ENCODE data around the gene REEP3. TPM values are rescaled to one million over a fixed set of nuclear protein-coding genes. Genes with fewer than 3 reads are reported as not detected.

Gene REEP3
- total RNA-seq, 4 donors from 2014 or later: 45.9 to 67.4 (median 63.3) TPM

GRCh38 chr10:63506554-63506953 is 14.6 kb upstream of the REEP3 start:
- Histone ChIP-seq H3K27ac (no peak overlapping the region), H3K4me1 (peaks cover 0 to 47% (median 13%) of the 10 kb centered on the region in 4 donors), H3K36me3 (no peaks in the 10 kb centered on the region), H3K4me3 (no peak overlapping the region), H3K27me3 (no peaks in the 10 kb centered on the region), H3K9me3 (peaks cover 0 to 4% (median 0%) of the 10 kb centered on the region in 4 donors)
- TF ChIP-seq EP300 (IDR thresholded peaks at IDR 0.05): no peak
- TF ChIP-seq CTCF (IDR thresholded peaks at IDR 0.05): no peak
- TF ChIP-seq POLR2A (IDR thresholded peaks at IDR 0.05): no peak
- WGBS, 2 donors: 37 to 40% methylated on average over 1 of the region's 1 CpG
- no peak for DNase-seq (ENCODE audit: low spot score in 2 of 2)

DNA sequence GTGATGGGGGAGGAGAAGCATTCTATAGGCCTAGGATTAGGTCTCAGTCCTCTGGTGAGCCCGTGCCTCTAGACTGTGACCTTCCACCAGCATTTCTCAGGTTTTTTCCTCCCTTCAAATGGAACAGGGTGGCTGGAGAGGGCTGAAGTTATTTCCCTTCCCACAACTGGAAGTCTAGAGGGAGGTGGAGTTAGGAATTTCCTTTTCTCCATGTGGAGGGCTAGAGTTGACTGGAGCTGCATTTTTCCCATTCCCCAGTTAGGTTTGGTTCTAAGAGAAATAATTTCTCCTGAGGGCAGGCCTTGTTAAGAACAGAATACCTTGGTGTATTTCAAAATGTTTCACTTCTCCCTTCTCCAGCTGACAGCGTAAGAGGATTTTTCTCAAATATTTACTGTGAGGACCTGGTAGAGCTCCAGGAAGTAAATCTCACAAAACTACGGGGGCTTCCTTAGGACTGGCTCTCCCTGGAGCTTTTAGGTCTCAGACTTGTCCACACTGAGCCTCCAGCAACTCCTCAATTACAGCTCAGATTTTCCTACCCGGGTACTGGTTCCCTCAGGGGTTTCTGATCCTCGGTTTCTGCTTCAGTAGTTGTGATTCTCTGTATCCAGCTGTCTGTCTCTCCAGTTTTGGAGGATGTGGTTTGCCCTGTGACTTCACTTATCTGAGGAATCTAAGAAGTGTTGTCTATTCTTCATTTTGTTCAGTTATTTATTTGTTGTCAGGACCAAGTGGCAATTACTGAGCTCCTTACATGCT is 6.0 kb upstream of the REEP3 start:
- 27 to 28% methylated on average over 5 of the region's 5 CpGs for WGBS, 2 donors

DNA sequence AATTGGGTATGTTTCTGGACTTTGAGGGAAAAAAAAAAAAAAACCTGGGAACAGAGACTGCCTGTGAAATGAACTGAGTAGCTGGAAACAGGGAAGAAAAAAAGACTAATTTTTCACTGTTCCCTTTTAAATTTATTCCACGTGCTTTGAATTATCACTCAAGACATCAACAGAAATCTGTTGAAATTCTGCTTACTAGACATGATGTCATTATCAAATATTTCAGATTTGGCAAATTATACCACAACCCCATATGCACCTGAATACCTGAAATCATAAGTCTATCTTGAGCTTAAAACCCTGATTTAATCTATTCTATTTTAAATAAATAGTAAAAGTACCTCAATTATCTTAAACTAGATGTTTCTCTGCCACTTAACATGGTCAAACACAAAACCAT is 5.0 kb upstream of the REEP3 start:
- no peak for TF ChIP-seq POLR2A (IDR thresholded peaks at IDR 0.05)
- no peak for TF ChIP-seq CTCF (IDR thresholded peaks at IDR 0.05)
- TF ChIP-seq EP300 (IDR thresholded peaks at IDR 0.05): no peak
- Histone ChIP-seq H3K27me3 (no peaks in the 10 kb centered on the region), H3K36me3 (peaks cover 0 to 9% (median 0%) of the 10 kb centered on the region in 3 donors), H3K4me1 (peaks cover 0 to 46% (median 14%) of the 10 kb centered on the region in 4 donors), H3K9me3 (peaks cover 0 to 17% (median 0%) of the 10 kb centered on the region in 4 donors), H3K27ac (peak overlapping the region in 2 of 4 donors; percentile 85 to 89), H3K4me3 (no peak overlapping the region)
- no peak for DNase-seq (ENCODE audit: low spot score in 2 of 2)
- WGBS, 2 donors: 46 to 53% methylated on average over 1 of the region's 1 CpG

More for the DNA sequence above, 6.0 kb upstream of the REEP3 start:
- H3K4me3 ChIP-seq: no peak overlapping the region
- peak overlapping the region; percentile 14 to 89 (median 73) for H3K27ac ChIP-seq
- no peak for DNase-seq (ENCODE audit: low spot score in 2 of 2)
- peaks cover 0 to 9% (median 0%) of the 10 kb centered on the region in 3 donors for H3K36me3 ChIP-seq
- no peaks in the 10 kb centered on the region for H3K27me3 ChIP-seq
- TF ChIP-seq CTCF (IDR thresholded peaks at IDR 0.05) (no peak), POLR2A (IDR thresholded peaks at IDR 0.05) (no peak), EP300 (IDR thresholded peaks at IDR 0.05) (no peak)
- peaks cover 0 to 42% (median 13%) of the 10 kb centered on the region in 4 donors for H3K4me1 ChIP-seq
- H3K9me3 ChIP-seq: peaks cover 0 to 17% (median 0%) of the 10 kb centered on the region in 4 donors

- TF ChIP-seq POLR2A (IDR thresholded peaks at IDR 0.05): no peak
- no peak for TF ChIP-seq CTCF (IDR thresholded peaks at IDR 0.05)
- TF ChIP-seq EP300 (IDR thresholded peaks at IDR 0.05): no peak
- peaks cover 0 to 61% (median 22%) of the 10 kb centered on the region in 4 donors for H3K4me1 ChIP-seq
- H3K27me3 ChIP-seq: no peaks in the 10 kb centered on the region
- peaks cover 0 to 5% (median 0%) of the 10 kb centered on the region in 3 donors for H3K36me3 ChIP-seq
- 95 to 97% methylated on average over 6 of the region's 6 CpGs for WGBS, 2 donors
- H3K27ac ChIP-seq: no peak overlapping the region
- peaks cover 0 to 4% (median 0%) of the 10 kb centered on the region in 4 donors for H3K9me3 ChIP-seq
- H3K4me3 ChIP-seq: no peak overlapping the region
- DNase-seq (ENCODE audit: low spot score in 2 of 2): no peak
These were observed 2.4 kb upstream of the REEP3 start for GRCh38 chr10:63518690-63519288.
